ENCODE results near the gene TTYH2.

The TTYH2 gene

DNA sequence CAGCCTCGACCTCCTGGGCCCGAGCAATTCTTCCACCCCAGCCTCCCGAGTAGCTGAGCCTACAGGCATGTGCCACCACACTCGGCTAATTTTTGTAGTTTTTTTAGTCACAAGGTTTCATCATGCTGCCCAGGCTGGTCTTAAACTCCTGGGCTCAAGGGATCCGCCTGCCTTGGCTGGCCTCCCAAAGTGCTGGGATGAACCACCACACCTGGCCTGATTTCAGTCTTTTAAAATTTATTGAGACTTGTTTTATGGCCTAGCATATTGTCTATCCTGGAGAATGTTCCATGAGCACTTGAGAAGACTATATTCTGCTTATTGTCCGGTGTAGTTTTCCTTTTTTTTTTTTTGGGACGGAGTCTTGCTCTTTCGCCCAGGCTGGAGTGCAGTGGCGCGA is 79.1 kb downstream of the TTYH2 start:
- no peak overlapping the region for H3K4me3 ChIP-seq (replicated peaks in 1 of 2; ENCODE audit: low read depth in 2 of 2, low read length in 2 of 2)
- no peak for DNase-seq (ENCODE audit: low read depth in 2 of 2)
- TF ChIP-seq, protein P1, sequence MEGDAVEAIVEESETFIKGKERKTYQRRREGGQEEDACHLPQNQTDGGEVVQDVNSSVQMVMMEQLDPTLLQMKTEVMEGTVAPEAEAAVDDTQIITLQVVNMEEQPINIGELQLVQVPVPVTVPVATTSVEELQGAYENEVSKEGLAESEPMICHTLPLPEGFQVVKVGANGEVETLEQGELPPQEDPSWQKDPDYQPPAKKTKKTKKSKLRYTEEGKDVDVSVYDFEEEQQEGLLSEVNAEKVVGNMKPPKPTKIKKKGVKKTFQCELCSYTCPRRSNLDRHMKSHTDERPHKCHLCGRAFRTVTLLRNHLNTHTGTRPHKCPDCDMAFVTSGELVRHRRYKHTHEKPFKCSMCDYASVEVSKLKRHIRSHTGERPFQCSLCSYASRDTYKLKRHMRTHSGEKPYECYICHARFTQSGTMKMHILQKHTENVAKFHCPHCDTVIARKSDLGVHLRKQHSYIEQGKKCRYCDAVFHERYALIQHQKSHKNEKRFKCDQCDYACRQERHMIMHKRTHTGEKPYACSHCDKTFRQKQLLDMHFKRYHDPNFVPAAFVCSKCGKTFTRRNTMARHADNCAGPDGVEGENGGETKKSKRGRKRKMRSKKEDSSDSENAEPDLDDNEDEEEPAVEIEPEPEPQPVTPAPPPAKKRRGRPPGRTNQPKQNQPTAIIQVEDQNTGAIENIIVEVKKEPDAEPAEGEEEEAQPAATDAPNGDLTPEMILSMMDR (IDR thresholded peaks at IDR 0.05; ENCODE audit: low read depth, low read length) = no peak

DNA sequence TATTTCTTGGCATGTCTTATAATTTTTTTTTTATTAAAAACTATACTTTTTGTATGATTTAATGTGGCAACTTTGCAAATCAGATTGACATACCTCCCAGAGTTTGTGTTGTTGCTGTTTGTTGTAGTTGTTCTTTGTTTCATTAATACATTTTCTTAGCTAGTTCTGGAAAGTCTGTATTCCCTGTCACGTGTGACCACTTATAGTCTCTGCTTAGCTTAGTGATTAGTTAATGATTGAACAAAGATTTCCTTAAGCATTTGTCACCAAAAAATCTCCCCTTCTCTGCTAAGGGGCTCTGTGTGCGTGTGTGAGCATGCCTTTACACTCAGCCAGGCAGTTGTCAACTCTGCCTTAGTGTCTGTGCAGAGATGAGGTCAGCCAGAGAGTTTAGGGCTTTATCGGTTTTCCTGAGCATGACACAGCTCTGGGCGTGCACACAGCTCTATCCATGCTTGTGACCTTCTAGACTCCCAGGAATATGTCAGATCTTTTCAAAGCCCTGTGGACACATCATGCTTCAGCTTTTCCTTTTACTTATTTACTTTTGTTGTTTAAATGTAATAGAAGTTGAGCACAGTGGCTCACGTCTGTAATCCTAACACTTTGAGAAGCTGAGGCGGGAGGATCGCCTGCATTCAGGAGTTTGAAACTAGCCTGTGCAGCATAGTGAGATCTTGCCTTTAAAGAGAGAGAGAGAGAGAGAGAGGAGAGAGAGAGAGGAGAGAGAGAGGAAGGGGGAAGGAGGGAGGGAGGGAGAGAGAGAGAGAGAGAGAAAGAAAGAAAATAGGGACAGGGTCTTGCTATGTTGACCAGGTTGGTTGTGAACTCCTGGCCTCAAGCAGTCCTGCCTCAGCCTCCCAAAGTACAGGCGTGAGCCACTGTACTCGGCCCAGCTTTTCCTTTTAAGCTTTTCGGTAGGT is 82.5 kb downstream of the TTYH2 start:
- no peak overlapping the region for H3K4me3 ChIP-seq (replicated peaks in 1 of 2; ENCODE audit: low read depth in 2 of 2, low read length in 2 of 2)
- TF ChIP-seq, protein P1 (IDR thresholded peaks at IDR 0.05; ENCODE audit: low read depth, low read length) = no peak
- peak in 1 of 2 donors; percentile 46 for DNase-seq (ENCODE audit: low read depth in 2 of 2)

DNA sequence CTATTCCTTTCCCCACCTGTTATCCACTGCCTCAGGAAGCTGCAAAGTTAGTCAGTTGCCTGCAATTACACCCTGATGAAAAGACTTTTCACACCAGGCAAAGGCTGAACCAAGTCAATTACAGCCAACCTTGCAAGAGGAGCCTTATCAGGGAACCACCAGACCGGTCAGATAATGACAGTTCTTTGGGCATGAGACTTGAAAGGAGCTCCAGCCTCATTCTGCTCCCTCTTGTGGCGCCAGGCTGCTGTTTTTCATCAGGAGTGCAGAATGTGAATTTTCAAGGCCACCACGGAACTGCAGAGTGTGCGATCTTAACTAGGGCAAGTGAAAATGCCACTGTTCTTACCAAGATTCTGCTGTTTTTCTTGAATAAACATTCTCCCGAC is 83.2 kb downstream of the TTYH2 start:
- TF ChIP-seq, protein P1 (IDR thresholded peaks at IDR 0.05; ENCODE audit: low read depth, low read length) = peak; percentile 51
- no peak overlapping the region for H3K4me3 ChIP-seq (replicated peaks in 1 of 2; ENCODE audit: low read depth in 2 of 2, low read length in 2 of 2)
- peak; percentile 40 to 85 for DNase-seq (ENCODE audit: low read depth in 2 of 2)

DNA sequence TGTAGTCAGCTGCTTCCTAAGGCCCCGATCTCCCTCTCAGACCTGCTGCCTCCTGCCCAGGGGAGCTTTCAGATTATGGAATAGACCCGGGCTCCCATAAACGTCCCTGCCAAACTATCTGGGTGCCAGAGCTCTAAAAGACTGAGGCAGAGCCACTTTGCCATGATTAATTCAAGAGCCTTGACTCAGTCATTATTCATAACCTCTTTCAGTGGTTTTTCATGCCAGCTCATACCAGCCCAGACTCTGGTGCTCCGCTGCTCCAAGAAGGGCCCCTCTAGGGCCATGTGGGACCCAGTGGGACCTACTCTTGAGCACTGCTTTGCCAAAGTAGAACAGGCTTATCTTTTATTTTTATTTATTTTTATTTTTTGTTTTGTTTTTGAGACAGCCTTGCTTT is 84.6 kb downstream of the TTYH2 start:
- TF ChIP-seq, protein P1 (IDR thresholded peaks at IDR 0.05; ENCODE audit: low read depth, low read length) = no peak
- H3K4me3 ChIP-seq (replicated peaks in 1 of 2; ENCODE audit: low read depth in 2 of 2, low read length in 2 of 2) = no peak overlapping the region
- no peak for DNase-seq (ENCODE audit: low read depth in 2 of 2)

DNA sequence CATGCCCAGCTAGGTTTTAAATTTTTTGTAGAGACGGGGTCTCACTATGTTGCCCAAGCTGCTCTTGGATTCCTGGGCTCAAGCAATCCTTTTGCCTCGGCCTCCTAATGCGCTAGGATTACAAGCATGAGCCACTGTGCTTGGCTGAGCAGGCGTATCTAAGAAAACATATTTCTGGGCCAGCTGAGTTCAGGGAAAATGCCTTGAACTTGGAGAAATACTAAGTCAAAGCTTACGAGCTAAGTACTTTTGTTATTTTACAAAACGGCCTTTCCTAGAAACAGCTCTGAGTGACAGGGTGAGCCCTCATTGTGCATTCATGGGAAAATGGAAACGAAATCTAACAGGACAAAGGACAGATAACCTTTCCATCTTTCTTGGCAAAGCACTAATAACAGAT is 85.4 kb downstream of the TTYH2 start:
- TF ChIP-seq, protein P1 (IDR thresholded peaks at IDR 0.05; ENCODE audit: low read depth, low read length) = no peak
- no peak overlapping the region for H3K4me3 ChIP-seq (replicated peaks in 1 of 2; ENCODE audit: low read depth in 2 of 2, low read length in 2 of 2)
- no peak for DNase-seq (ENCODE audit: low read depth in 2 of 2)

DNA sequence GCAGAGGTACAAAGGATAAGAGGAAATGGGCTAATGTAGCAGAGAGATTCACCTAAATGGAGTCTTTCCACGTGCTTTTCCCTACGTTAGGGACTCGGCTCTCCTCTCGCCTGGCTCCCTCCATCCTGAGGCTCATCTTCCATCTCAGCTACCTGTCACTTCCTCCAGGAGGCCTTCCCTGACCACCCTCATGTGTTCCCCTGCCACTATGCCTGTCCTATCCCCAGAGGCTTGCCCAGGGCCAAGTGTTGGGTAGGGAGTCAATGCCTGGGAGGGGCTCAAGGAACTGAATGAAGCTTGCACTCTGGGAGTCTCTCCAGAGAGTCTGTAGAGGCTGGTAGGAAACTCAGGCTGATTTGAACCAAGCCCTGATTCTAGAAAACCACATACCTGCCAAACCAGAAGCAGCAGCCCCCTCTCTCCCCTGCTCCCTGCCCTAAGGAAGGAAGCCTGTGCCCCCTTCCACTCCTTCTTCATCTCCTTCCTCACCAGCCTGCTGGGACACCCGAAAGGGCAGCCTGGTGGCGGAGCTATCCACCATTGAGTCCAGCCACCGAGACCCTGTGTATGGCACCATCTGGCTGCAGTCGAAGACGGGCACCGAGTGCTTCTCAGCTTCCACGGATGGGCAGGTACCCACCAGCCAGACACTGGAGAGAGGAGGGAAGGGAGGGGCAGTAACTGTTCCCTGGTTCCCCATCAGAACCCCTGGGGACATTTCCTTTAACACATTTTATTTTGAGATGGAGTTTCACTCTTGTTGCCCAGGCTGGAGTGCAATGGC is 86.0 kb downstream of the TTYH2 start:
- H3K4me3 ChIP-seq (replicated peaks in 1 of 2; ENCODE audit: low read depth in 2 of 2, low read length in 2 of 2) = no peak overlapping the region
- no peak for DNase-seq (ENCODE audit: low read depth in 2 of 2)

More for the DNA sequence above, 86.0 kb downstream of the TTYH2 start:
- TF ChIP-seq, protein P1 (IDR thresholded peaks at IDR 0.05; ENCODE audit: low read depth, low read length) = no peak

Data from cardiac fibroblast (primary cell).